Suprapubic skin (tissue), 4 donors: ENCODE results near the gene ROR2. TPM values are rescaled to one million over a fixed set of nuclear protein-coding genes. Genes with fewer than 3 reads are reported as not detected.

ENCODE experiments used
- DNase-seq, 2 donors: peaks; one replicate each; pipeline ENCODE4 v3.0.0-alpha.2; 2019; ENCODE audit warnings: low spot score in 2 of 2
- H3K27ac ChIP-seq: fragments of 200-600 bp; sonication (generic); one replicate; pipeline ENCODE4 v1.5.1; 2019
- H3K27me3 ChIP-seq: fragments of 200-600 bp; sonication (generic); one replicate; pipeline ENCODE4 v1.5.1; 2019
- H3K36me3 ChIP-seq: fragments of 200-600 bp; sonication (generic); one replicate; pipeline ENCODE4 v1.5.1; 2019
- H3K4me1 ChIP-seq: fragments of 200-600 bp; sonication (generic); one replicate; pipeline ENCODE4 v1.5.1; 2019
- H3K4me3 ChIP-seq: fragments of 200-600 bp; sonication (generic); one replicate; pipeline ENCODE4 v1.5.1; 2019; ENCODE audit warnings: mild to moderate bottlenecking
- H3K9me3 ChIP-seq: fragments of 200-600 bp; sonication (generic); one replicate; pipeline ENCODE4 v1.5.1; 2019
- EP300 ChIP-seq: sonication (generic); formaldehyde crosslinking; IDR thresholded peaks from one replicate; pipeline ENCODE4 v1.6.1; 2017; ENCODE audit warnings: antibody characterized with exemption
- POLR2A ChIP-seq, 2 donors: fragments of 450-650 bp; IDR thresholded peaks; one replicate each; pipeline ENCODE4 v1.6.1; 2017; ENCODE audit warnings: antibody characterized with exemption in 2 of 2, mild to moderate bottlenecking in 2 of 2, moderate library complexity in 2 of 2
- POLR2AphosphoS5 ChIP-seq, 3 donors: sonication (generic); formaldehyde crosslinking; IDR thresholded peaks; one replicate each; pipeline ENCODE4 v1.6.1; 2017; ENCODE audit warnings: antibody characterized with exemption in 3 of 3
- whole genome bisulfite sequencing: methylation state at CpG from one replicate; pipeline ENCODE4 v1.1.5; 2018; 5-methylcytosine and 5-hydroxymethylcytosine counted together
- total RNA-seq, 4 donors: library from RNA; depleted of rRNA; stranded (reverse); fragments of >200 nt; gene quantifications; one replicate each; pipeline ENCODE4 v1.1.0, GENCODE V29; 2016
- TF ChIP-seq, protein P1 (sequence below), 2 donors: fragments of 200-600 bp in 1 of 2; fragments of 450-650 bp in 1 of 2; sonication (generic) in 1 of 2; IDR thresholded peaks; one replicate each; pipeline ENCODE4 v1.5.1; 2016 to 2019; ENCODE audit warnings: antibody characterized with exemption in 2 of 2, mild to moderate bottlenecking in 1 of 2, moderate library complexity in 1 of 2

The ROR2 gene
- total RNA-seq, 4 donors from 2014 or later: 3.3 to 7.3 (median 5.0) TPM

DNA sequence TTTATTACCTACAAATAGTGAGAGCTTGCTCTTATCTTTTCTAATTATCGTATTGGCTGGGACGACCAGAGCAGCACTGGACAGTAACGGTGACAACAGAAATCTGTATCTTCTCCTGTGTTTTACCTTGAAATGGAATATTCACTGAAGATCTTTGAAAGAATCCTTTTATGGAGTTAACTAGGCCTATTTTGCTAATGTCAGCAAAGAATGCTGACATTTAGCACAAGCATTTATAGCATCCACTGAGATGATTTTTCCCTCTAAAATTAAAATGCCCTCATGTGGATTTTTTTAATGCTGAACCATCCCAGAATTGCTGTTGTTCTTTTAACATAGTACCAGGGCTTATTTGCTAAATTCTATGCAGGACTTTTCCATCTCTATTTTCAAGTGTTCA is 59.4 kb downstream of the ROR2 start:
- Histone ChIP-seq H3K4me3 (no peak overlapping the region), H3K36me3 (no peaks in the 10 kb centered on the region), H3K9me3 (no peaks in the 10 kb centered on the region), H3K27ac (no peak overlapping the region), H3K27me3 (no peaks in the 10 kb centered on the region), H3K4me1 (no peaks in the 10 kb centered on the region)
- DNase-seq: no peak
- WGBS: 89% methylated on average over 3 of the region's 3 CpGs
- TF ChIP-seq POLR2A (IDR thresholded peaks at IDR 0.05): no peak
- no peak for TF ChIP-seq POLR2AphosphoS5 (IDR thresholded peaks at IDR 0.05)
- TF ChIP-seq EP300: no peak
- TF ChIP-seq, protein P1, sequence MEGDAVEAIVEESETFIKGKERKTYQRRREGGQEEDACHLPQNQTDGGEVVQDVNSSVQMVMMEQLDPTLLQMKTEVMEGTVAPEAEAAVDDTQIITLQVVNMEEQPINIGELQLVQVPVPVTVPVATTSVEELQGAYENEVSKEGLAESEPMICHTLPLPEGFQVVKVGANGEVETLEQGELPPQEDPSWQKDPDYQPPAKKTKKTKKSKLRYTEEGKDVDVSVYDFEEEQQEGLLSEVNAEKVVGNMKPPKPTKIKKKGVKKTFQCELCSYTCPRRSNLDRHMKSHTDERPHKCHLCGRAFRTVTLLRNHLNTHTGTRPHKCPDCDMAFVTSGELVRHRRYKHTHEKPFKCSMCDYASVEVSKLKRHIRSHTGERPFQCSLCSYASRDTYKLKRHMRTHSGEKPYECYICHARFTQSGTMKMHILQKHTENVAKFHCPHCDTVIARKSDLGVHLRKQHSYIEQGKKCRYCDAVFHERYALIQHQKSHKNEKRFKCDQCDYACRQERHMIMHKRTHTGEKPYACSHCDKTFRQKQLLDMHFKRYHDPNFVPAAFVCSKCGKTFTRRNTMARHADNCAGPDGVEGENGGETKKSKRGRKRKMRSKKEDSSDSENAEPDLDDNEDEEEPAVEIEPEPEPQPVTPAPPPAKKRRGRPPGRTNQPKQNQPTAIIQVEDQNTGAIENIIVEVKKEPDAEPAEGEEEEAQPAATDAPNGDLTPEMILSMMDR (IDR thresholded peaks at IDR 0.05): no peak

DNA sequence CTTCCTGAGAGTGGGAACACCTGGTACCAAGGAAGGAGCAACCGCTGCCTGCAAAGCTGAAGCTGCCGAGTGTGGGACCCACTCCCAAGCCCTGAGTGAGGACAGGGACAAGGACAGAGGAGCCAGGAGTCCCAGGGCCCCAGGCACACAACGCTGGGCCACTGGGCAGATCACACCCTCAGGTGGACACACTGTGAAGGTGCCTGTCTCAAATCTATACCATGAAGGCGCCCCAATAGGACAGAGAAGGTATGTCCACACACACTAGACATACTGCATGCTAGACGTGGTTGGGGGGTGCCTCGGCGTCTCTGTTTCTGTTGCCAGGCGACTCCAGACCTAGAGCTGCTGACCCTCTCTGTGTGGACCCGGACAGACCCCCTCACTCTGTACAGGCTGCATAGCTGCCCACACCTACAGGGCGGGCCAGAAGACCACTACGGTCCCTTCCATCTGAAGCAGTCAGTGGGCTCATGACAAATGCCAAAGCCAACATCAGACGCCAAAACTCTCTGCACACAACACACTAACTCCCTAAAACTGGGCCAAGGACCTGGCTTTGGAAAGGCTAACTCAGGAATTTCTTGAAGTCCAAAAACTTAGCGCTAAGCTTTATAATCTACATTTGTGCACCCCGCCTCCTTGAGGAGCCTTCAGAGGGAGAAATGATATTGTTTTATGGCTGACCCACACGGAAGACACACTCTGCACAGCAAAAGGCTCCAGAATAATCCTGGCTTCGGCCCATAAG is 60.7 kb downstream of the ROR2 start:
- Histone ChIP-seq H3K27ac (no peak overlapping the region), H3K36me3 (no peaks in the 10 kb centered on the region), H3K4me3 (no peak overlapping the region), H3K9me3 (no peaks in the 10 kb centered on the region), H3K4me1 (no peaks in the 10 kb centered on the region), H3K27me3 (no peaks in the 10 kb centered on the region)
- 88% methylated on average over 14 of the region's 16 CpGs for WGBS
- DNase-seq: no peak
- no peak for TF ChIP-seq EP300
- no peak for TF ChIP-seq POLR2AphosphoS5 (IDR thresholded peaks at IDR 0.05)
- TF ChIP-seq, protein P1 (IDR thresholded peaks at IDR 0.05): no peak
- no peak for TF ChIP-seq POLR2A (IDR thresholded peaks at IDR 0.05)

DNA sequence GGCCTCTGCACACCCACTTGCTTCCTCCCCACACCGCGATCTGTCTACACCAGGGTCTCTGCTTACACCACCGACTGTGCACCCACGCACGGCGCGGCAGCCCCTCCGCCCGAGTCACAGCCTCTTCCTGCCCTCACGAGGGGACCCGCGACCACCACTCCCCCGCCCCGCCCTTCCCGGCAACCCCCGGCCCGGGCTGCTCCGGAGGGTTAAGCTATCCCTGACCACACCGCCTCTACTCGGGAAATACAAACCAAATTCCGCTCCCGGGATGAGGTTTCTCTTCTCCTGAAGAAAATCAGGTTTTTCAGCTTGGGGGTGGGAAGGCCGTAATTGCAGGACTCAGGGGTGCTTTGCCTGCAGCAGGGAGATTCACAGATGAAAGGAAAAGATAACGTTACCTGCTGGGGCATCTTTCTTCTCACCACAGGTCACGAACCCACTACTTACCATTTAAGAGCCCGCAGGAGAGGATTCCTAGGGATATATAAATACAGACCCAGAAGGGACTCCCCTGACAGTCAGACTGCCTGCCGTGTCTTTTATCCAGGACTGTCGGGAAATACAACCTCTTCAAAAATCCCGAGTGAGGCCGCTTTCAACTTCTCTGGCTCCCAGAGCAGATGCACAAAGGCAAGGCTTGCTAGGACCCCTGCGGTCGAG is 63.5 kb downstream of the ROR2 start:
- H3K27ac ChIP-seq: no peak overlapping the region
- H3K4me1 ChIP-seq: no peaks in the 10 kb centered on the region

DNA sequence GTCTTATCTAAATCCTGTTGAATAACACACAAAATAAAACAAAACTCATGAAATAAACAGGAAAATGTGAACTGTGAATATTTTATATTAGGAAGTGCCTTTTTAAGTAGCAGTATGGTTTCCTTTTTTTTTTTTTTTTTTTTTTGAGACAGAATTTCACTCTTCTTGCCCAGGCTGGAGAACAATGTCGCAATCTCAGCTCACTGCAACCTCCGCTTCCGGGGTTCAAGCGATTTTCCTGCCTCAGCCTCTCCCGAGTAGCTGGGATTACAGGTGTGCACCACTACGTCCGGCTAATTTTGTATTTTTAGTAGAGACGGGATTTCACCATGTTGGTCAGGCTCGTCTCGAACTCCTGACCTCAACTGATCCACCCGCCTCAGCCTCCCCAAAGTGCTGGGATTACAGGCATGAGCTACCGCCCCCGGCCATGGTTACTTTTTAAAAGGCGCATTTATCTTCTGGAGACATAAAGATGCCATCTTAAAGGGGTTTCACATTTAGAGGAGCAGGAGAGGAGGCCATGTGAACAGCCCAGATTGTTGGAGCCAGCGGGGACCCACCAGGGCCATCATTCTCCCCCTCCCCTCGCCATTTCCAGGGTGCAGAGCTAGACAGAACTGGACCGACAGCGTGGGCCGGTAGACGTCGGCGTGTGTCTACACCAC is 64.1 kb downstream of the ROR2 start:
- TF ChIP-seq EP300: no peak
- TF ChIP-seq, protein P1 (IDR thresholded peaks at IDR 0.05): no peak
- TF ChIP-seq POLR2A (IDR thresholded peaks at IDR 0.05): no peak
- TF ChIP-seq POLR2AphosphoS5 (IDR thresholded peaks at IDR 0.05): no peak
- H3K27me3 ChIP-seq: no peaks in the 10 kb centered on the region
- 72% methylated on average over 22 of the region's 22 CpGs for WGBS
- H3K9me3 ChIP-seq: no peaks in the 10 kb centered on the region
- no peak overlapping the region for H3K27ac ChIP-seq
- H3K36me3 ChIP-seq: no peaks in the 10 kb centered on the region
- no peaks in the 10 kb centered on the region for H3K4me1 ChIP-seq
- DNase-seq: no peak
- peak overlapping the region; percentile 17 for H3K4me3 ChIP-seq

More for the DNA sequence above, 63.5 kb downstream of the ROR2 start:
- no peaks in the 10 kb centered on the region for H3K27me3 ChIP-seq
- no peaks in the 10 kb centered on the region for H3K36me3 ChIP-seq
- WGBS: 52% methylated on average over 31 of the region's 32 CpGs
- peak overlapping the region; percentile 17 for H3K4me3 ChIP-seq
- no peak for DNase-seq
- TF ChIP-seq, protein P1 (IDR thresholded peaks at IDR 0.05): no peak
- no peak for TF ChIP-seq POLR2A (IDR thresholded peaks at IDR 0.05)
- TF ChIP-seq POLR2AphosphoS5 (IDR thresholded peaks at IDR 0.05): no peak
- TF ChIP-seq EP300: no peak
- H3K9me3 ChIP-seq: no peaks in the 10 kb centered on the region
